Neural cell (in vitro differentiated cells): ENCODE measurements around the gene CACTIN.
"Not testable (repeated sequence)": the region's sequence is repeated elsewhere in the genome, so short reads cannot be mapped to it uniquely, and the experiment has no call there.

Experiments used
- EP300 ChIP-seq: fragments of 450-650 bp; conservative IDR thresholded peaks from 2 replicates; pipeline ENCODE4 v1.6.1; 2014; ENCODE audit warnings: antibody characterized with exemption, mild to moderate bottlenecking, moderate library complexity; ENCODE audit not compliant: poor library complexity, severe bottlenecking
- EZH2 ChIP-seq: fragments of 200-600, 300-800 bp; shearing (Covaris generic), sonication (generic); IDR thresholded peaks from 2 replicates; pipeline ENCODE4 v1.6.1; 2014; ENCODE audit warnings: antibody characterized with exemption, low read length, borderline replicate concordance, mild to moderate bottlenecking; ENCODE audit not compliant: insufficient read depth, poor library complexity, severe bottlenecking
- POLR2AphosphoS5 ChIP-seq: IDR thresholded peaks from 2 replicates; pipeline ENCODE4 v1.6.1; 2012
- RAD21 ChIP-seq: fragments of 450-650 bp; conservative IDR thresholded peaks from 2 replicates; pipeline ENCODE4 v1.6.1; 2014; ENCODE audit warnings: antibody characterized with exemption, mild to moderate bottlenecking, moderate library complexity
- SMC3 ChIP-seq: fragments of 450-650 bp; conservative IDR thresholded peaks from 2 replicates; pipeline ENCODE4 v1.6.1; 2014; ENCODE audit warnings: antibody characterized with exemption, mild to moderate bottlenecking, moderate library complexity; ENCODE audit not compliant: poor library complexity
- TF ChIP-seq, protein P1 (sequence below): fragments of 450-650 bp; IDR thresholded peaks from 2 replicates; pipeline ENCODE4 v1.5.1; 2014; ENCODE audit warnings: antibody characterized with exemption, mild to moderate bottlenecking, moderate library complexity; ENCODE audit not compliant: poor library complexity, severe bottlenecking
- TF ChIP-seq, protein P2 (sequence below): IDR thresholded peaks from 2 replicates; pipeline ENCODE4 v1.6.1; 2012; ENCODE audit warnings: borderline replicate concordance

DNA sequence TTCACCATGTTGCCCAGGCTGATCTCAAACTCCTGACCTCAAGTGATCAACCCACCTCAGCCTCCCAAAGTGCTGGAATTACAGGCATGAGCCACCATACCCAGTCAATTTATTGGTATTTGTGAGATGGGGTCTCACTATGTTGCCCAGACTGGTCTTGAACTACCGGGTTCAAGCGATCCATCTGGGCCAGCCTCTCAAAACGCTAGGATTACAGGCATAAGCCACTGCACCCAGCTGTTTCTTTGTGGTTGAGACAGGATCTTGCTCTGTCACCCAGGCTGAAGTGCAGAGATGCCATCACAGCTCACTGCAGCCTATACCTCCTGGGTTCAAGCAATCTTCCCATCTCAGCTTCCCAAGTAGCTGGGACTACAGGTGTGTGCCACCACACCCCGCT is 44.8 kb downstream of the CACTIN start:
- not testable (repeated sequence) for TF ChIP-seq EP300, RAD21, SMC3, POLR2AphosphoS5, EZH2
- TF ChIP-seq, protein P1, sequence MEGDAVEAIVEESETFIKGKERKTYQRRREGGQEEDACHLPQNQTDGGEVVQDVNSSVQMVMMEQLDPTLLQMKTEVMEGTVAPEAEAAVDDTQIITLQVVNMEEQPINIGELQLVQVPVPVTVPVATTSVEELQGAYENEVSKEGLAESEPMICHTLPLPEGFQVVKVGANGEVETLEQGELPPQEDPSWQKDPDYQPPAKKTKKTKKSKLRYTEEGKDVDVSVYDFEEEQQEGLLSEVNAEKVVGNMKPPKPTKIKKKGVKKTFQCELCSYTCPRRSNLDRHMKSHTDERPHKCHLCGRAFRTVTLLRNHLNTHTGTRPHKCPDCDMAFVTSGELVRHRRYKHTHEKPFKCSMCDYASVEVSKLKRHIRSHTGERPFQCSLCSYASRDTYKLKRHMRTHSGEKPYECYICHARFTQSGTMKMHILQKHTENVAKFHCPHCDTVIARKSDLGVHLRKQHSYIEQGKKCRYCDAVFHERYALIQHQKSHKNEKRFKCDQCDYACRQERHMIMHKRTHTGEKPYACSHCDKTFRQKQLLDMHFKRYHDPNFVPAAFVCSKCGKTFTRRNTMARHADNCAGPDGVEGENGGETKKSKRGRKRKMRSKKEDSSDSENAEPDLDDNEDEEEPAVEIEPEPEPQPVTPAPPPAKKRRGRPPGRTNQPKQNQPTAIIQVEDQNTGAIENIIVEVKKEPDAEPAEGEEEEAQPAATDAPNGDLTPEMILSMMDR, result not testable (repeated sequence)
- TF ChIP-seq, protein P2, sequence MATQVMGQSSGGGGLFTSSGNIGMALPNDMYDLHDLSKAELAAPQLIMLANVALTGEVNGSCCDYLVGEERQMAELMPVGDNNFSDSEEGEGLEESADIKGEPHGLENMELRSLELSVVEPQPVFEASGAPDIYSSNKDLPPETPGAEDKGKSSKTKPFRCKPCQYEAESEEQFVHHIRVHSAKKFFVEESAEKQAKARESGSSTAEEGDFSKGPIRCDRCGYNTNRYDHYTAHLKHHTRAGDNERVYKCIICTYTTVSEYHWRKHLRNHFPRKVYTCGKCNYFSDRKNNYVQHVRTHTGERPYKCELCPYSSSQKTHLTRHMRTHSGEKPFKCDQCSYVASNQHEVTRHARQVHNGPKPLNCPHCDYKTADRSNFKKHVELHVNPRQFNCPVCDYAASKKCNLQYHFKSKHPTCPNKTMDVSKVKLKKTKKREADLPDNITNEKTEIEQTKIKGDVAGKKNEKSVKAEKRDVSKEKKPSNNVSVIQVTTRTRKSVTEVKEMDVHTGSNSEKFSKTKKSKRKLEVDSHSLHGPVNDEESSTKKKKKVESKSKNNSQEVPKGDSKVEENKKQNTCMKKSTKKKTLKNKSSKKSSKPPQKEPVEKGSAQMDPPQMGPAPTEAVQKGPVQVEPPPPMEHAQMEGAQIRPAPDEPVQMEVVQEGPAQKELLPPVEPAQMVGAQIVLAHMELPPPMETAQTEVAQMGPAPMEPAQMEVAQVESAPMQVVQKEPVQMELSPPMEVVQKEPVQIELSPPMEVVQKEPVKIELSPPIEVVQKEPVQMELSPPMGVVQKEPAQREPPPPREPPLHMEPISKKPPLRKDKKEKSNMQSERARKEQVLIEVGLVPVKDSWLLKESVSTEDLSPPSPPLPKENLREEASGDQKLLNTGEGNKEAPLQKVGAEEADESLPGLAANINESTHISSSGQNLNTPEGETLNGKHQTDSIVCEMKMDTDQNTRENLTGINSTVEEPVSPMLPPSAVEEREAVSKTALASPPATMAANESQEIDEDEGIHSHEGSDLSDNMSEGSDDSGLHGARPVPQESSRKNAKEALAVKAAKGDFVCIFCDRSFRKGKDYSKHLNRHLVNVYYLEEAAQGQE, result not testable (repeated sequence)
